Neural progenitor cell (in vitro differentiated cells): ENCODE data around the gene TRIM39.

Source experiments
- CTCF ChIP-seq: fragments of 200-600 bp; sonication (generic); IDR thresholded peaks from 2 replicates; pipeline ENCODE4 v1.5.1; 2017; ENCODE audit warnings: antibody characterized with exemption, mild to moderate bottlenecking
- EZH2 ChIP-seq: fragments of 200-600 bp; sonication (generic); IDR thresholded peaks from 2 replicates; pipeline ENCODE4 v1.6.1; 2017; ENCODE audit warnings: antibody characterized with exemption, mild to moderate bottlenecking, moderate library complexity
- EZH2phosphoT487 ChIP-seq: fragments of 200-600 bp; sonication (generic); IDR thresholded peaks from 2 replicates; pipeline ENCODE4 v1.6.1; 2017; ENCODE audit warnings: antibody characterized with exemption

- TF ChIP-seq CTCF (no peak), EZH2 (no peak), EZH2phosphoT487 (no peak)
These were observed 4.9 kb upstream of the TRIM39 start for GRCh38 chr6:30321692-30322388.
